Measurements from ENCODE around the gene PQBP1.
A peak's percentile ranks its signal among the peaks of the same experiment; 100 is the strongest.

The PQBP1 gene

GRCh38 chrX:48893556-48894348 lies 4.0 kb upstream of the PQBP1 start:
- H3K36me3 Mint-ChIP-seq: no peaks in the 10 kb centered on the region
- H3K27me3 Mint-ChIP-seq: no peaks in the 10 kb centered on the region
- no peaks in the 10 kb centered on the region for H3K9me3 Mint-ChIP-seq (ENCODE audit: low read depth)
- H3K4me1 Mint-ChIP-seq (ENCODE audit: low read depth): peaks cover 33% of the 10 kb centered on the region
- H3K27ac Mint-ChIP-seq: peak overlapping the region; percentile 34
- H3K4me3 Mint-ChIP-seq: no peak overlapping the region

- no peaks in the 10 kb centered on the region for H3K36me3 Mint-ChIP-seq
- no peak overlapping the region for H3K27ac Mint-ChIP-seq
- H3K27me3 Mint-ChIP-seq: no peaks in the 10 kb centered on the region
- no peak overlapping the region for H3K4me3 Mint-ChIP-seq
- peaks cover 38% of the 10 kb centered on the region for H3K4me1 Mint-ChIP-seq (ENCODE audit: low read depth)
- no peaks in the 10 kb centered on the region for H3K9me3 Mint-ChIP-seq (ENCODE audit: low read depth)
These were observed 2.8 kb upstream of the PQBP1 start for GRCh38 chrX:48894891-48895290.

DNA sequence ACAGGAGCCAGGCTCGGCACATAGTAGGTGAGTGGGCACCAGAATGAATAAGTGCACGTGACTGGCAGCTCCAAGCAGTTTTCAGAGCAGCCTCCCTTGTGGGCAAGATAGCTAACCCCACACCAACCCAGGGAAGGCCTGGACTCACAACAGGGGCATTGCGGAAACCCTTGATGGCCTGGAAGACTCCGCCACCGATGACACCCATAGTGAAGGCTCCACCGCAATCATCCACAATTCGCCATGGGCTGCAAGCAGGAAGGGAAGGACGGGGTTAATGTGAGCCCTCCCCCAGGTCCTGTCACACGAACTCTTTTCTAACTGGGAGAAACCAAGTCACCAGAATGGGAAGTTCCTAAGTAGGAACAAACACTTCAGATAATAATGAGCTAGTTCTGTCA lies 1.1 kb upstream of the PQBP1 start:
- peak overlapping the region; percentile 99 for H3K27ac Mint-ChIP-seq
- H3K9me3 Mint-ChIP-seq (ENCODE audit: low read depth): no peaks in the 10 kb centered on the region
- no peaks in the 10 kb centered on the region for H3K36me3 Mint-ChIP-seq
- H3K4me1 Mint-ChIP-seq (ENCODE audit: low read depth): peaks cover 32% of the 10 kb centered on the region
- H3K4me3 Mint-ChIP-seq: peak overlapping the region; percentile 95
- no peaks in the 10 kb centered on the region for H3K27me3 Mint-ChIP-seq

GRCh38 chrX:48897157-48897624 lies 539 bp upstream of the PQBP1 start:
- H3K4me3 Mint-ChIP-seq: peak overlapping the region; percentile 95
- peaks cover 28% of the 10 kb centered on the region for H3K4me1 Mint-ChIP-seq (ENCODE audit: low read depth)
- H3K27me3 Mint-ChIP-seq: no peaks in the 10 kb centered on the region
- no peaks in the 10 kb centered on the region for H3K9me3 Mint-ChIP-seq (ENCODE audit: low read depth)
- H3K27ac Mint-ChIP-seq: peak overlapping the region; percentile 99
- H3K36me3 Mint-ChIP-seq: no peaks in the 10 kb centered on the region

- H3K4me3 Mint-ChIP-seq: peak overlapping the region; percentile 38
- no peaks in the 10 kb centered on the region for H3K27me3 Mint-ChIP-seq
- H3K36me3 Mint-ChIP-seq: no peaks in the 10 kb centered on the region
- peak overlapping the region; percentile 64 for H3K27ac Mint-ChIP-seq
- H3K4me1 Mint-ChIP-seq (ENCODE audit: low read depth): peaks cover 29% of the 10 kb centered on the region
- H3K9me3 Mint-ChIP-seq (ENCODE audit: low read depth): no peaks in the 10 kb centered on the region
These were observed 1.3 kb downstream of the PQBP1 start for GRCh38 chrX:48899078-48899410.

GRCh38 chrX:48901069-48901468 lies 3.3 kb downstream of the PQBP1 start:
- Mint-ChIP-seq H3K9me3 (ENCODE audit: low read depth) (no peaks in the 10 kb centered on the region), H3K36me3 (no peaks in the 10 kb centered on the region), H3K27ac (peak overlapping the region; percentile 41), H3K4me1 (ENCODE audit: low read depth) (peaks cover 22% of the 10 kb centered on the region), H3K27me3 (no peaks in the 10 kb centered on the region), H3K4me3 (no peak overlapping the region)

DNA sequence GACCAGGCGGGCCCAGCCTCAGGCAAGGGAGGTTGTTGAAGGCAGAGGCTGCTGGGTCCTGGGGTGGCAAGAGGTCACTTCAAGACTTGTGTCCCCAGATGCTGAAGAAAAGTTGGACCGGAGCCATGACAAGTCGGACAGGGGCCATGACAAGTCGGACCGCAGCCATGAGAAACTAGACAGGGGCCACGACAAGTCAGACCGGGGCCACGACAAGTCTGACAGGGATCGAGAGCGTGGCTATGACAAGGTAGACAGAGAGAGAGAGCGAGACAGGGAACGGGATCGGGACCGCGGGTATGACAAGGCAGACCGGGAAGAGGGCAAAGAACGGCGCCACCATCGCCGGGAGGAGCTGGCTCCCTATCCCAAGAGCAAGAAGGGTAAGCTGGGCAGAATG lies 4.4 kb downstream of the PQBP1 start:
- Mint-ChIP-seq H3K4me3 (no peak overlapping the region), H3K4me1 (ENCODE audit: low read depth) (peaks cover 12% of the 10 kb centered on the region), H3K36me3 (no peaks in the 10 kb centered on the region), H3K9me3 (ENCODE audit: low read depth) (no peaks in the 10 kb centered on the region), H3K27me3 (no peaks in the 10 kb centered on the region), H3K27ac (no peak overlapping the region)

- no peaks in the 10 kb centered on the region for H3K9me3 Mint-ChIP-seq (ENCODE audit: low read depth)
- no peak overlapping the region for H3K27ac Mint-ChIP-seq
- peaks cover 11% of the 10 kb centered on the region for H3K4me1 Mint-ChIP-seq (ENCODE audit: low read depth)
- H3K27me3 Mint-ChIP-seq: no peaks in the 10 kb centered on the region
- no peak overlapping the region for H3K4me3 Mint-ChIP-seq
- H3K36me3 Mint-ChIP-seq: no peaks in the 10 kb centered on the region
These were observed 5.0 kb downstream of the PQBP1 start for GRCh38 chrX:48902776-48903175.

GRCh38 chrX:48903290-48903689 lies 5.6 kb downstream of the PQBP1 start:
- Mint-ChIP-seq H3K4me3 (no peak overlapping the region), H3K27ac (no peak overlapping the region), H3K4me1 (ENCODE audit: low read depth) (peaks cover 8% of the 10 kb centered on the region), H3K36me3 (no peaks in the 10 kb centered on the region), H3K27me3 (no peaks in the 10 kb centered on the region), H3K9me3 (ENCODE audit: low read depth) (no peaks in the 10 kb centered on the region)

DNA sequence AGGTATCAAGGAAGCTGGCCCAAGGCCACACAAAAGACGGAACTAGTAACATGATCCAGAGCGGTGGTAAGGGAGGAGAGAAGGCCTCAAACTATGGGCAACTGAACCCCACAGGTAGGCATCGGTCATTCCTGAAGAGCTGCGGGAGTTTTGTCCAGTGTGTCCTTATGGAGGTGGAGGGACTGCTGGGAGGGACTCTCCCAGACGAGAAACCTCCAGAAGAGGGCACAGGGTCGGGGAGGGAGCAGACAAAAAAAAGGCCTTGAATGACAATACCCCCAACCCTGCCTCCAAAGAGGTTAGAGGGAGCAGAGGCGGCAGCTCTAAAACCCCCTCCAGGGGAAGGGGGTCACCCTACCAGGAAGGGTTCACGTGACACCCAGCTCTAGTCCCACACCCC lies 6.5 kb downstream of the PQBP1 start:
- Mint-ChIP-seq H3K4me1 (ENCODE audit: low read depth) (peaks cover 8% of the 10 kb centered on the region), H3K9me3 (ENCODE audit: low read depth) (no peaks in the 10 kb centered on the region), H3K36me3 (no peaks in the 10 kb centered on the region), H3K4me3 (no peak overlapping the region), H3K27me3 (no peaks in the 10 kb centered on the region), H3K27ac (no peak overlapping the region)

DNA sequence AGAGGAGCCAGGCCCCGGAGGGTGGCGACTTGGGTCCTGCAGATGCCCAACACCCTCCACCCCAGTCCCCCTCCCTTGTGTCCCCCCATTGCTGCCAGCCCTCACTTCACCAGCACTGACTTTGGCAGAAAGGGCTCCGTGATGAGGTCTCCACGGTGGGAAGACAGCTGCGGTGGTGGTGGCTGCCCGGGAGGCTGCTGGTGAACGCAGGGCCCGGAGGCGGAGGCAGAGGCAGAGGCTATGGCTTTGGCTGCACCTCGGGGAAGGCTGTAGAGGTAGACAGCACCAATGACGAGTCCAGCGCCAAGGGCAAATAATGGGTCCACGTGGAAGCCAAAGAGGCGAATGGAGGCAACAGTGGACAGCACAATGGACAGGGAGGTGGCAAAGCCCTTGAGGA lies 6.9 kb downstream of the PQBP1 start:
- no peaks in the 10 kb centered on the region for H3K9me3 Mint-ChIP-seq (ENCODE audit: low read depth)
- no peak overlapping the region for H3K4me3 Mint-ChIP-seq
- peaks cover 6% of the 10 kb centered on the region for H3K4me1 Mint-ChIP-seq (ENCODE audit: low read depth)
- H3K27me3 Mint-ChIP-seq: no peaks in the 10 kb centered on the region
- no peak overlapping the region for H3K27ac Mint-ChIP-seq
- H3K36me3 Mint-ChIP-seq: no peaks in the 10 kb centered on the region

DNA sequence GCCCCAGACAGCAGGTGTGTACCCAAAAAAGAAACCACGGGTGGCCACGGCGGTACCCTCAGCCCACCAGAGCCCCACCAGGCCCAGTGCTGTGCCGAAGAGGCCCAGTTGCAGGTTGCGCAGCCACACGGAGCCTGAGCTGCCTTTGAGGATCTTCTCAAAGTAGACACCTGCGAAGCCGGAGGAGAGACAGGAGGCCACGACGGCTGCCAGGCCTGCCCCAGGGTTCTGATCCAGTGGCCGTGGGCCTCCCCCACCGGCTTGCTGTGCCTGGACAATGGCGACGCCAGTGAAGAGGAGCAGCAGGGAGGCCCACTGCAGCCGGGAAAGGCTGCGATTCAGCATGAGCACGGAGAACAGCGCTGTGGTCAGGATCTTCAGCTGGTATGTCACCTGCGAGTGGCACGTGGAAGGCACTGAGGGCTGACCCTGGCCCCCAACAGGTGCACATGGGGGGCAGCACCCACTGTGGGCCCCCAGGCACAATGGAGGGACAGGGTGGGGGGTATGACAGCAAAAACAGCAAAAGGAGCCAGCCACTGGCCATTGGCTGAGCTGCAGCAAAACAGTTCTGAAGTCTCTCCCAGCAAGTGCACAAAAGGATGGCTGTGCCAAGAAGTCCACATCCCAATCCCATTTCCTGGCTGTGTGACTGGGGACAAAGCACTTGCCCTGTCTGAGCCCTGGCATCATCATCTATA lies 7.5 kb downstream of the PQBP1 start:
- Mint-ChIP-seq H3K4me1 (ENCODE audit: low read depth) (peaks cover 5% of the 10 kb centered on the region), H3K27me3 (no peaks in the 10 kb centered on the region), H3K9me3 (ENCODE audit: low read depth) (no peaks in the 10 kb centered on the region), H3K36me3 (no peaks in the 10 kb centered on the region), H3K27ac (no peak overlapping the region), H3K4me3 (no peak overlapping the region)

DNA sequence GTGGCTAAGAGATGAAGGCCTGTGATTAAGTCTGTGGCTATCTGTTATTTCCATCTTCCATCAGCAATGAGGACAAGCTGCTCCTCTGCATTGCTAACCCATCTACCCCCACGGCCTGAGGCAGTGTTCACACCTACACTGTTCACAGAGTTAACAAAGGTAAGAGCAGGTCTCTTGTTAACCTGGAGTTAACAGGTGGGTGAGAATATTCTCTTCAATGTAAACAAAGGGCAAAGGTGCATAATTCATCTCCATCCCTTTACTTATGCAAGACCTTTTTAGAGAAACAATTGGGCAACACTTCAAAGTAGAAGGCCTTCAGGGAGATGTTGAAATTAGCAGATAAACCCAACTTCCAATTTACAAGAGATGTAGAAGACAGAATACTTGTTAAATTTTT lies 10.9 kb downstream of the PQBP1 start:
- Mint-ChIP-seq H3K27ac (no peak overlapping the region), H3K4me3 (no peak overlapping the region), H3K36me3 (no peaks in the 10 kb centered on the region), H3K9me3 (ENCODE audit: low read depth) (no peaks in the 10 kb centered on the region), H3K27me3 (no peaks in the 10 kb centered on the region), H3K4me1 (ENCODE audit: low read depth) (peaks cover 26% of the 10 kb centered on the region)

GRCh38 chrX:48909703-48910294 lies 12.1 kb downstream of the PQBP1 start:
- peaks cover 37% of the 10 kb centered on the region for H3K4me1 Mint-ChIP-seq (ENCODE audit: low read depth)
- H3K27ac Mint-ChIP-seq: no peak overlapping the region
- H3K36me3 Mint-ChIP-seq: no peaks in the 10 kb centered on the region
- H3K9me3 Mint-ChIP-seq (ENCODE audit: low read depth): no peaks in the 10 kb centered on the region
- no peaks in the 10 kb centered on the region for H3K27me3 Mint-ChIP-seq
- peak overlapping the region; percentile 95 for H3K4me3 Mint-ChIP-seq

- Mint-ChIP-seq H3K27me3 (no peaks in the 10 kb centered on the region), H3K27ac (peak overlapping the region; percentile 93), H3K4me3 (peak overlapping the region; percentile 95), H3K36me3 (no peaks in the 10 kb centered on the region), H3K9me3 (ENCODE audit: low read depth) (no peaks in the 10 kb centered on the region), H3K4me1 (ENCODE audit: low read depth) (peaks cover 43% of the 10 kb centered on the region)
These were observed 13.2 kb downstream of the PQBP1 start for GRCh38 chrX:48910926-48911411.
